KMS-11 (cell line): ENCODE results near the gene TNFAIP8L1.
"Not testable (repeated sequence)": the region's sequence is repeated elsewhere in the genome, so short reads cannot be mapped to it uniquely, and the experiment has no call there.

Source experiments
- H2AFZ ChIP-seq: fragments of 200-600 bp; sonication (generic); 2 replicates; pipeline ENCODE4 v1.6.1; 2016; ENCODE audit warnings: antibody characterized with exemption, mixed run types, low read depth
- H3K27ac ChIP-seq: fragments of 200-600 bp; sonication (generic); 2 replicates; pipeline ENCODE4 v1.6.1; 2016; ENCODE audit warnings: mild to moderate bottlenecking, mixed run types
- H3K27me3 ChIP-seq: fragments of 200-600 bp; sonication (generic); 2 replicates; pipeline ENCODE4 v1.6.1; 2017; ENCODE audit warnings: mild to moderate bottlenecking, low read depth, mixed run types, moderate library complexity; ENCODE audit not compliant: insufficient read depth
- H3K36me3 ChIP-seq: fragments of 200-600 bp; sonication (generic); 2 replicates; pipeline ENCODE4 v1.6.1; 2017; ENCODE audit warnings: mild to moderate bottlenecking, mixed run types; ENCODE audit not compliant: insufficient read depth
- H3K4me1 ChIP-seq: fragments of 200-600 bp; sonication (generic); 2 replicates; pipeline ENCODE4 v1.6.1; 2016; ENCODE audit warnings: mild to moderate bottlenecking, low read depth, mixed run types; ENCODE audit not compliant: poor library complexity, severe bottlenecking
- H3K4me2 ChIP-seq: fragments of 200-600 bp; sonication (generic); 2 replicates; pipeline ENCODE4 v1.7.0; 2016; ENCODE audit warnings: mild to moderate bottlenecking, mixed run types
- H3K4me3 ChIP-seq: fragments of 200-600 bp; sonication (generic); IDR thresholded peaks from 2 replicates; pipeline ENCODE4 v1.6.1; 2017; ENCODE audit warnings: low read depth, low read length, mixed read lengths; ENCODE audit not compliant: insufficient read depth
- H3K79me2 ChIP-seq: fragments of 200-600 bp; sonication (generic); 2 replicates; pipeline ENCODE4 v1.6.1; 2016; ENCODE audit warnings: low read depth, mixed run types; ENCODE audit not compliant: insufficient read depth
- H3K9ac ChIP-seq: fragments of 200-600 bp; sonication (generic); 2 replicates; pipeline ENCODE4 v1.6.1; 2016; ENCODE audit warnings: mild to moderate bottlenecking, mixed run types
- H4K20me1 ChIP-seq: fragments of 200-600 bp; sonication (generic); 2 replicates; pipeline ENCODE4 v1.6.1; 2016; ENCODE audit warnings: mild to moderate bottlenecking, mixed run types; ENCODE audit not compliant: insufficient read depth
- TF ChIP-seq, protein P1 (sequence below): fragments of 200-600 bp; sonication (generic); conservative IDR thresholded peaks from 2 replicates; pipeline ENCODE4 v1.6.1; 2017; ENCODE audit warnings: low read depth, mild to moderate bottlenecking, antibody characterized with exemption, low read length, moderate library complexity, mixed read lengths

Gene TNFAIP8L1

DNA sequence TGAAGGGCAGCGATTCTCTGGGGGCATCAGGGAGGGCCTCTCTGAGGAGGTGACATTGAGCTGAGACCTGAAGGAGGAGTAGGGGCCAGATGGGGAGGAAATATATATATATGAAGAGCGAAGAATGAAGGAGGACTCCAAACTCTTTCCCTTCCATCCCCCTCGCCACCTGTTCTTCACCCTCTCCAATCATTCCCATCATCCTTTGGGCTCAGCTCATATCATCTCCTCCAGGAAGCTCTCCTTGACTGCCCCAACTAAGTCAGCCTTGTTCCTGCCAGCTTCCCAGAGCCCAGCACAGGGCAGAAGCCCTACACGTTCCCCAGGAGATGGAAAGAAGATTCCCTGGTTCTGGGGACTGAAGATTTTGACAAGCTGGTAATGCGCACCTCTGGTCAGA, 46.9 kb upstream of the TNFAIP8L1 start:
- no peak overlapping the region for H3K4me3 ChIP-seq
- TF ChIP-seq, protein P1, sequence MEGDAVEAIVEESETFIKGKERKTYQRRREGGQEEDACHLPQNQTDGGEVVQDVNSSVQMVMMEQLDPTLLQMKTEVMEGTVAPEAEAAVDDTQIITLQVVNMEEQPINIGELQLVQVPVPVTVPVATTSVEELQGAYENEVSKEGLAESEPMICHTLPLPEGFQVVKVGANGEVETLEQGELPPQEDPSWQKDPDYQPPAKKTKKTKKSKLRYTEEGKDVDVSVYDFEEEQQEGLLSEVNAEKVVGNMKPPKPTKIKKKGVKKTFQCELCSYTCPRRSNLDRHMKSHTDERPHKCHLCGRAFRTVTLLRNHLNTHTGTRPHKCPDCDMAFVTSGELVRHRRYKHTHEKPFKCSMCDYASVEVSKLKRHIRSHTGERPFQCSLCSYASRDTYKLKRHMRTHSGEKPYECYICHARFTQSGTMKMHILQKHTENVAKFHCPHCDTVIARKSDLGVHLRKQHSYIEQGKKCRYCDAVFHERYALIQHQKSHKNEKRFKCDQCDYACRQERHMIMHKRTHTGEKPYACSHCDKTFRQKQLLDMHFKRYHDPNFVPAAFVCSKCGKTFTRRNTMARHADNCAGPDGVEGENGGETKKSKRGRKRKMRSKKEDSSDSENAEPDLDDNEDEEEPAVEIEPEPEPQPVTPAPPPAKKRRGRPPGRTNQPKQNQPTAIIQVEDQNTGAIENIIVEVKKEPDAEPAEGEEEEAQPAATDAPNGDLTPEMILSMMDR = no peak
- no peak overlapping the region for H2AFZ ChIP-seq
- no peak overlapping the region for H3K27ac ChIP-seq
- peaks cover 78% of the 10 kb centered on the region for H3K27me3 ChIP-seq
- no peak overlapping the region for H3K9ac ChIP-seq
- H4K20me1 ChIP-seq = no peaks in the 10 kb centered on the region
- H3K36me3 ChIP-seq = no peaks in the 10 kb centered on the region
- H3K4me1 ChIP-seq = no peaks in the 10 kb centered on the region
- no peak overlapping the region for H3K4me2 ChIP-seq
- no peaks in the 10 kb centered on the region for H3K79me2 ChIP-seq

DNA sequence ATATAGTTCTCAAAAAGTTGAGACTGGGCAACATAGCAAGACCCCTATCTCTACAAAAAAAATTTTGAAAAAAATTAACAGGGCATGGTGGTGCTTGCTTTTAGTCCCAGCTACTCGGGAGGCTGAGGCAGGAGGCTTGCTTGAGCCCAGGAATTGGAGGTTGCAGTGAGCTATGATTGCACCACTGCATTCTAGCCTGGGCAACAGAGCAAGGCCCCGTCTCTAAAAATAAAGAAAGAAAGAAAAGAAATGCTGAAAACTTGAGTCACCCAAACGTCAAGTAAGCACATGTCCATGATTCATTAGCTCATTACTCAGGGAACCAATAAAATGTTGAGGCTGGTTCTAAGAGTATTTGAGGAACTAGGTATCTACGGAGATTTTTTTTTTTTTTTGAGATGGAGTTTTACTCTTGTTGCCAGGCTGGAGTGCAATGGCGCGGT, 45.9 kb upstream of the TNFAIP8L1 start:
- no peaks in the 10 kb centered on the region for H3K4me1 ChIP-seq
- no peak overlapping the region for H2AFZ ChIP-seq
- H3K79me2 ChIP-seq = no peaks in the 10 kb centered on the region
- no peaks in the 10 kb centered on the region for H4K20me1 ChIP-seq
- no peak overlapping the region for H3K4me3 ChIP-seq
- H3K4me2 ChIP-seq = no peak overlapping the region
- no peak overlapping the region for H3K9ac ChIP-seq
- peaks cover 69% of the 10 kb centered on the region for H3K27me3 ChIP-seq
- H3K27ac ChIP-seq = no peak overlapping the region
- TF ChIP-seq, protein P1 = no peak
- no peaks in the 10 kb centered on the region for H3K36me3 ChIP-seq

DNA sequence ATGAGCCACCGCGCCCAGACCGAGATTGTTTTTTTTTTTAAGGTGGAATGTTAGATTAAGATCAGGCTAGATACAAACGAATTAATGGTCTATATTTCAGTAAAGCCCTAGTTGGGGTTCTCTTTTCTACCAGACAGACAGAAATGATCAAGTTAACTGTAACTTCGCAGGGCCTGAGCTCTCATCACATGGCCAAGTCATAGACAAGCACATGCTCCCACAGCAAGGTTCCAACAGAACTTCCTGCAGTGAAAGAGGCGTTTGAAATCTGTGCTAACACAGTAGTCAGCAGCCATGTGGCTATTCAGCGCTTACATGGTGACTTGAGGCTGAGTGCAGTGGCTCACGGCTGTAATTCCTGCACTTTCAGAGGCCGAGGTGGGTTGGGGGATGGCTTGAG, 45.1 kb upstream of the TNFAIP8L1 start:
- no peaks in the 10 kb centered on the region for H4K20me1 ChIP-seq
- H3K4me3 ChIP-seq = no peak overlapping the region
- H3K27me3 ChIP-seq = peaks cover 70% of the 10 kb centered on the region
- no peak overlapping the region for H3K9ac ChIP-seq
- no peak overlapping the region for H2AFZ ChIP-seq
- TF ChIP-seq, protein P1 = no peak
- no peak overlapping the region for H3K27ac ChIP-seq
- H3K4me2 ChIP-seq = no peak overlapping the region
- no peaks in the 10 kb centered on the region for H3K79me2 ChIP-seq
- H3K4me1 ChIP-seq = no peaks in the 10 kb centered on the region
- H3K36me3 ChIP-seq = no peaks in the 10 kb centered on the region

DNA sequence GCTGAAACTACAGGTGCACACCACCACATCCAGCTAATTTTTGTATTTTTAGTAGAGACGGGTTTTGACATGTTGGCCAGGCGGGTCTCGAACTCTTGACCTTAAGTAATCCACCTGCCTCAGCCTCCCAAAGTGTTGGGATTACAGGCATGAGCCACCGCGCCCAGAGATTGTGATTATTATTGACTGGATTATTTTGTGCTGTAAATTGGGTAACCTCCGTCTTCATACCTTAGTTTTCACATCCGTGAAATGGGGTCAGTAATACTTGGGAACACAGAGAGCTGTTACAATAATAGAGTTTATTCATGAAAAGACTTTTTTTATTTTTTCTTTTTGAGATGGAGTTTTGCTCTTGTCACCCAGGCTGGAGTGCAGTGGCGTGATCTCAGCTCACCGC, 44.2 kb upstream of the TNFAIP8L1 start:
- not testable (repeated sequence) for H2AFZ ChIP-seq, H3K9ac ChIP-seq, H3K79me2 ChIP-seq, H3K4me3 ChIP-seq, H3K4me1 ChIP-seq, H3K27ac ChIP-seq, H3K4me2 ChIP-seq, H3K36me3 ChIP-seq, H4K20me1 ChIP-seq
- H3K27me3 ChIP-seq = peaks cover 74% of the 10 kb centered on the region

DNA sequence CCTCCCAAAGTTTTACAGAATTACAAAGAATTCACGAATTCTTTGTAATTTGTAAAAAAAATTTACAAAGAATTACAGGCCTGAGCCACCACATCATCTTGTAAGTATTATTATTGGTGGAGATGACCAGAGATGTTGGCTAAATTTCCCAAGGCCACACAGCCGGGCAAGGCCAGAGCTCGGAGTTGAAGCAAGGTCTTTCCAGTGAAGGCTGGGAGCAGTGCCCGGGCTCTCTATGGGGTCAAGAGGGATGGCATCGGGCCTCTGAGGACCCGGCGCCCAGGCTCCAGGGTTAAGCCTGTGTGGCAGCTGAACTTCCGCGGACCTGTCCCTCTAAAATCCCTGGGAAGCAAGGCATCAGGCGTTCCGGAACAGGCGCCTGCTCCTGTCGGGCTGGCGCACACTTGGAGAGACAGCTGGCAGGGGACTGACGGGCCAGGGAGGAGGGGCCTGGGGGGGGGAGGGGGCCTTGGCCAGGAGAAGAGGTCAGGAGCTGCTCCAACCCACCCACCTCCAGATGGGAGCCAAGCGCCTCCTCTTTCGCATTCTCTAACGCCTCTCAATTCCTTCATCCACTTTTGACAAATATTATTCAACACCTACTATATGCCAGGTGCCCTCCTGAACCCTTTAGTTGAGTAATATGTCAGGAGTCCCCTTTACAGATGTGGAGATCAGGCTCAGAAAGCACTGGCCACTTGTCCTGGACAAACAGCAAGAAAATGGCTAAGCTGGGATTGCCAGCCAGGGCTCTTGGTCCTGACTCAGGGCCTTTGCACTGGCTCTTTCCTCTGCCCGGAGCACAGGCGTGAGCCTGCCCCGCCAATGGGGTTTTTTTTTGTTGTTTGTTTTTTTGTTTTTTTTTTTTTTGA, 43.0 kb upstream of the TNFAIP8L1 start:
- Histone ChIP-seq H3K4me3 (no peak overlapping the region), H3K4me1 (no peaks in the 10 kb centered on the region), H3K79me2 (no peaks in the 10 kb centered on the region), H4K20me1 (no peaks in the 10 kb centered on the region), H3K27ac (no peak overlapping the region), H3K36me3 (no peaks in the 10 kb centered on the region), H3K4me2 (no peak overlapping the region), H2AFZ (no peak overlapping the region), H3K9ac (no peak overlapping the region), H3K27me3 (peaks cover 64% of the 10 kb centered on the region)
- TF ChIP-seq, protein P1 = no peak
